GM12864 (cell line): Measurements from ENCODE around the gene NECTIN2.

ENCODE experiments used
- DNase-seq: peaks from one replicate; pipeline ENCODE4 v3.0.0-alpha.2; 2011; ENCODE audit warnings: low read depth
- H3K4me3 ChIP-seq: 2 replicates; pipeline ENCODE4 v1.5.1; 2011; ENCODE audit warnings: mild to moderate bottlenecking, low read depth, low read length, control low read depth
- CTCF ChIP-seq: IDR thresholded peaks from 2 replicates; pipeline ENCODE4 v1.5.1; 2011; ENCODE audit warnings: low read depth, mild to moderate bottlenecking, moderate library complexity, low read length, control low read depth, inconsistent platforms; ENCODE audit errors: missing control alignments

Gene NECTIN2

GRCh38 chr19:44869733-44870470 lies 23.8 kb downstream of the NECTIN2 start:
- TF ChIP-seq CTCF: no peak
- no peak overlapping the region for H3K4me3 ChIP-seq
- DNase-seq: no peak

DNA sequence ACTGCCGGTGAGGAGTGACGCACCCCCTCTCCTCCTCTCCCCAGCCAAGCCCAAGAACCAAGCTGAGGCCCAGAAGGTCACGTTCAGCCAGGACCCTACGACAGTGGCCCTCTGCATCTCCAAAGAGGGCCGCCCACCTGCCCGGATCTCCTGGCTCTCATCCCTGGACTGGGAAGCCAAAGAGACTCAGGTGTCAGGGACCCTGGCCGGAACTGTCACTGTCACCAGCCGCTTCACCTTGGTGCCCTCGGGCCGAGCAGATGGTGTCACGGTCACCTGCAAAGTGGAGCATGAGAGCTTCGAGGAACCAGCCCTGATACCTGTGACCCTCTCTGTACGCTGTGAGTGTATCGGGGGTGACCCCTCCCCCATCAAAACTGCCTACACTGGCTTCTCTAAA lies 25.7 kb downstream of the NECTIN2 start:
- no peak for TF ChIP-seq CTCF
- no peak overlapping the region for H3K4me3 ChIP-seq
- DNase-seq: no peak

DNA sequence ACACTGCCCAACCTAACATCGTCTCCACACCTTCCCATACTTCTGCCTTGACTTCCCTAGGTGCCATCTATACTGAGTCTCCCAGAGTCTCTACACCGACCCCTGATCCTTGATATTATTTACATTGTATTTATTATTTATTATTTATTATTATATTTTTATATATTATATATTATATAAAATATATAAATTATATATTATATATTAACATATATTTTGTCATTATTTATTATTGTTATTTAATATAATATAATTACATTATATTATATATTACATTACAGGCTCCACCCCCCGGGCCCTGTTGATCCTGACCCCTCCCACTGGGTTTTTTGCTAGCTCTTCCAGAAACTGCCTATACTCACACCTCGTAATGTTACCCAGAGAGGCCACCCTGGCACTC lies 26.6 kb downstream of the NECTIN2 start:
- DNase-seq: no peak
- no peak overlapping the region for H3K4me3 ChIP-seq
- no peak for TF ChIP-seq CTCF

GRCh38 chr19:44874317-44874716 lies 28.2 kb downstream of the NECTIN2 start:
- H3K4me3 ChIP-seq: no peak overlapping the region
- DNase-seq: no peak
- no peak for TF ChIP-seq CTCF

DNA sequence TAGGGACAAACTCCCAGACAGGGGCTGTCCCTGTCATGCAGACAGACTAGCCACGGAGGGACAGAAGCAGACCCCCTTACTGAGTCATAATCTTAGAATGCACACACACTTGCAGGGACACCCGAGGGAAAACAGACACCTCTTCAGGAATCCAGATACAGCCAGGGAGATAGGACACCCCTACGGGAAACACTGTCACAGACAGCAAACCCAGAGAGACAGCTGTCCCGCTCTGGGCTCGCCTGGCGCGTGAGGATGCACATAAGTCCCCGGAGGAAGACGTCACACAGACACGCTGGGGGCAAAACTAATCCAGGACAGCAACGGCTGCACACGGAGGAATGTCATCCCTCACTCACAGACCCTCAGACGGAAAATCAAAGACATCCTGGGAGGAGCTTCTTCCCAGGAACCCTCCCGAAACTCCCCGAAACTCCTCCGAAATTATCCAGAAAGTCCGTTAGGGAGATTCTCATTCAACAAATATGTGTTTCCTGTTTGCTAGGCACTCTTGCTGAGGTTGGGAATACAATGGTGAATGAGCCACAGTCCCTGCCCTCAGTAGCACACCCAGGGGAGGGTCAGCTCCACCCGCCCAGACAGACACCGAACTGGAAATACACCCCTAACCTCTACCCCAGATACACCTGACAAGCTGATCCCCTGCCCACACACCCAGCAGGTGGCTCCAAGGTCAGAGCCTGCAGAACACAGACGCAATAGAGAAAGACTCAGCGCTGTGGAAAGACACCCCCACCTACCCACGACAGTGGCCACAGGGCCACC lies 29.8 kb downstream of the NECTIN2 start:
- DNase-seq: no peak
- no peak overlapping the region for H3K4me3 ChIP-seq
- no peak for TF ChIP-seq CTCF

GRCh38 chr19:44876930-44877535 lies 30.9 kb downstream of the NECTIN2 start:
- no peak overlapping the region for H3K4me3 ChIP-seq
- no peak for DNase-seq
- no peak for TF ChIP-seq CTCF
